ENCODE measurements around the gene CD274.
A peak's percentile ranks its signal among the peaks of the same experiment; 100 is the strongest.
"Not testable (repeated sequence)": the region's sequence is repeated elsewhere in the genome, so short reads cannot be mapped to it uniquely, and the experiment has no call there.

Gene CD274

GRCh38 chr9:5489630-5490490 is 39.5 kb downstream of the CD274 start:
- Histone ChIP-seq H3K4me1 (ENCODE audit: control insufficient read depth, insufficient read depth, low read length) (peaks cover 17% of the 10 kb centered on the region), H3K4me3 (ENCODE audit: low read length) (no peak overlapping the region), H3K9me3 (replicated peaks; ENCODE audit: low read length) (no peaks in the 10 kb centered on the region), H3K36me3 (ENCODE audit: insufficient read depth, low read length) (no peaks in the 10 kb centered on the region), H3K9ac (ENCODE audit: low read depth, low read length) (no peak overlapping the region), H3K27me3 (ENCODE audit: control insufficient read depth, insufficient read depth, low read length) (no peaks in the 10 kb centered on the region), H3K4me2 (ENCODE audit: low read length) (no peak overlapping the region)

GRCh38 chr9:5492965-5493678 is 42.8 kb downstream of the CD274 start:
- Histone ChIP-seq H3K27me3 (ENCODE audit: control insufficient read depth, insufficient read depth, low read length) (no peaks in the 10 kb centered on the region), H3K36me3 (ENCODE audit: insufficient read depth, low read length) (no peaks in the 10 kb centered on the region), H3K4me2 (ENCODE audit: low read length) (peak overlapping the region; percentile 64), H3K4me3 (ENCODE audit: low read length) (no peak overlapping the region), H3K9me3 (replicated peaks; ENCODE audit: low read length) (no peaks in the 10 kb centered on the region), H3K9ac (ENCODE audit: low read depth, low read length) (no peak overlapping the region), H3K4me1 (ENCODE audit: control insufficient read depth, insufficient read depth, low read length) (peaks cover 17% of the 10 kb centered on the region)

- Histone ChIP-seq H3K9ac (ENCODE audit: low read depth, low read length) (peak overlapping the region; percentile 57), H3K4me3 (ENCODE audit: low read length) (peak overlapping the region; percentile 28), H3K4me1 (ENCODE audit: control insufficient read depth, insufficient read depth, low read length) (peaks cover 17% of the 10 kb centered on the region), H3K36me3 (ENCODE audit: insufficient read depth, low read length) (no peaks in the 10 kb centered on the region), H3K4me2 (ENCODE audit: low read length) (peak overlapping the region; percentile 64), H3K9me3 (replicated peaks; ENCODE audit: low read length) (no peaks in the 10 kb centered on the region), H3K27me3 (ENCODE audit: control insufficient read depth, insufficient read depth, low read length) (no peaks in the 10 kb centered on the region)
Measured at GRCh38 chr9:5493679-5494511, 43.6 kb downstream of the CD274 start.

- not testable (repeated sequence) for H3K27me3 ChIP-seq (ENCODE audit: control insufficient read depth, insufficient read depth, low read length); H3K36me3 ChIP-seq (ENCODE audit: insufficient read depth, low read length); H3K9ac ChIP-seq (ENCODE audit: low read depth, low read length); H3K4me2 ChIP-seq (ENCODE audit: low read length); H3K4me3 ChIP-seq (ENCODE audit: low read length); H3K9me3 ChIP-seq (replicated peaks; ENCODE audit: low read length)
- peaks cover 19% of the 10 kb centered on the region for H3K4me1 ChIP-seq (ENCODE audit: control insufficient read depth, insufficient read depth, low read length)
Measured at GRCh38 chr9:5494765-5495164, 44.4 kb downstream of the CD274 start.

GRCh38 chr9:5499157-5499556 is 48.8 kb downstream of the CD274 start:
- Histone ChIP-seq H3K9ac (ENCODE audit: low read depth, low read length) (no peak overlapping the region), H3K4me2 (ENCODE audit: low read length) (no peak overlapping the region)

GRCh38 chr9:5499889-5500398 is 49.6 kb downstream of the CD274 start:
- Histone ChIP-seq H3K4me2 (ENCODE audit: low read length) (peak overlapping the region; percentile 8), H3K4me1 (ENCODE audit: control insufficient read depth, insufficient read depth, low read length) (peaks cover 15% of the 10 kb centered on the region)

More at GRCh38 chr9:5499157-5499556, 48.8 kb downstream of the CD274 start:
- no peaks in the 10 kb centered on the region for H3K27me3 ChIP-seq (ENCODE audit: control insufficient read depth, insufficient read depth, low read length)
- H3K9me3 ChIP-seq (replicated peaks; ENCODE audit: low read length) = no peaks in the 10 kb centered on the region
- H3K4me3 ChIP-seq (ENCODE audit: low read length) = no peak overlapping the region
- no peaks in the 10 kb centered on the region for H3K36me3 ChIP-seq (ENCODE audit: insufficient read depth, low read length)
- H3K4me1 ChIP-seq (ENCODE audit: control insufficient read depth, insufficient read depth, low read length) = peaks cover 18% of the 10 kb centered on the region

GRCh38 chr9:5500441-5501235 is 50.3 kb downstream of the CD274 start:
- H3K9ac ChIP-seq (ENCODE audit: low read depth, low read length) = no peak overlapping the region

More at GRCh38 chr9:5499889-5500398, 49.6 kb downstream of the CD274 start:
- no peaks in the 10 kb centered on the region for H3K36me3 ChIP-seq (ENCODE audit: insufficient read depth, low read length)
- H3K9me3 ChIP-seq (replicated peaks; ENCODE audit: low read length) = no peaks in the 10 kb centered on the region
- no peaks in the 10 kb centered on the region for H3K27me3 ChIP-seq (ENCODE audit: control insufficient read depth, insufficient read depth, low read length)
- no peak overlapping the region for H3K4me3 ChIP-seq (ENCODE audit: low read length)
- H3K9ac ChIP-seq (ENCODE audit: low read depth, low read length) = no peak overlapping the region

GRCh38 chr9:5502553-5502952 is 52.2 kb downstream of the CD274 start:
- Histone ChIP-seq H3K9ac (ENCODE audit: low read depth, low read length) (no peak overlapping the region), H3K4me3 (ENCODE audit: low read length) (no peak overlapping the region), H3K36me3 (ENCODE audit: insufficient read depth, low read length) (no peaks in the 10 kb centered on the region), H3K4me1 (ENCODE audit: control insufficient read depth, insufficient read depth, low read length) (peaks cover 15% of the 10 kb centered on the region), H3K4me2 (ENCODE audit: low read length) (no peak overlapping the region), H3K9me3 (replicated peaks; ENCODE audit: low read length) (no peaks in the 10 kb centered on the region), H3K27me3 (ENCODE audit: control insufficient read depth, insufficient read depth, low read length) (no peaks in the 10 kb centered on the region)

More at GRCh38 chr9:5500441-5501235, 50.3 kb downstream of the CD274 start:
- H3K27me3 ChIP-seq (ENCODE audit: control insufficient read depth, insufficient read depth, low read length) = no peaks in the 10 kb centered on the region
- no peaks in the 10 kb centered on the region for H3K36me3 ChIP-seq (ENCODE audit: insufficient read depth, low read length)
- peak overlapping the region; percentile 8 for H3K4me2 ChIP-seq (ENCODE audit: low read length)
- H3K4me3 ChIP-seq (ENCODE audit: low read length) = no peak overlapping the region
- H3K9me3 ChIP-seq (replicated peaks; ENCODE audit: low read length) = no peaks in the 10 kb centered on the region
- H3K4me1 ChIP-seq (ENCODE audit: control insufficient read depth, insufficient read depth, low read length) = peaks cover 15% of the 10 kb centered on the region

GRCh38 chr9:5509573-5509972 is 59.2 kb downstream of the CD274 start:
- Histone ChIP-seq H3K9ac (ENCODE audit: low read depth, low read length) (peak overlapping the region; percentile 84), H3K4me2 (ENCODE audit: low read length) (peak overlapping the region; percentile 71), H3K4me3 (ENCODE audit: low read length) (peak overlapping the region; percentile 63), H3K27me3 (ENCODE audit: control insufficient read depth, insufficient read depth, low read length) (no peaks in the 10 kb centered on the region), H3K9me3 (replicated peaks; ENCODE audit: low read length) (no peaks in the 10 kb centered on the region), H3K4me1 (ENCODE audit: control insufficient read depth, insufficient read depth, low read length) (peaks cover 47% of the 10 kb centered on the region), H3K36me3 (ENCODE audit: insufficient read depth, low read length) (no peaks in the 10 kb centered on the region)

GRCh38 chr9:5510360-5510931 is 60.1 kb downstream of the CD274 start, which contains the start of gene PDCD1LG2:
TSS of gene PDCD1LG2 (plus strand) at chr9:5510531. CDS start at chr9:5522547, 12,016 bp downstream.
- H3K4me2 ChIP-seq (ENCODE audit: low read length) = peak within 1 kb of the TSS; percentile 71
- H3K27me3 ChIP-seq (ENCODE audit: control insufficient read depth, insufficient read depth, low read length) = no peaks in the 10 kb centered on the region
- H3K36me3 ChIP-seq (ENCODE audit: insufficient read depth, low read length) = no peaks in the 10 kb centered on the region
- peak within 1 kb of the TSS; percentile 63 for H3K4me3 ChIP-seq (ENCODE audit: low read length)
- peaks cover 47% of the 10 kb centered on the region for H3K4me1 ChIP-seq (ENCODE audit: control insufficient read depth, insufficient read depth, low read length)
- peak within 1 kb of the TSS; percentile 84 for H3K9ac ChIP-seq (ENCODE audit: low read depth, low read length)
- no peaks in the 10 kb centered on the region for H3K9me3 ChIP-seq (replicated peaks; ENCODE audit: low read length)

Measured in skeletal muscle satellite cell (primary cell).